ENCODE data around the gene YDJC.

YDJC gene

GRCh38 chr22:21672107-21672629 lies 42.3 kb upstream of the YDJC start:
- Histone ChIP-seq H3K79me2 (ENCODE audit: insufficient read depth, low read length) (peaks cover 21% of the 10 kb centered on the region; the same call in 1 of the 2 replicates), H3F3A (ENCODE audit: low read depth) (no peaks in the 10 kb centered on the region), H3K4me3 (ENCODE audit: low read length, poor library complexity, severe bottlenecking) (no peak overlapping the region), H3K4me2 (ENCODE audit: low read depth, low read length, poor library complexity, severe bottlenecking) (no peak overlapping the region), H2AFZ (ENCODE audit: low read length) (no peak overlapping the region), H3K9ac (ENCODE audit: low read depth, low read length, poor library complexity, severe bottlenecking) (no peak overlapping the region), H3K36me3 (ENCODE audit: insufficient read depth, low read length) (peaks cover 47% of the 10 kb centered on the region; the same call in 1 of the 2 replicates), H3K9me3 (ENCODE audit: insufficient read depth, low read depth, low read length) (no peaks in the 10 kb centered on the region), H3K9me2 (replicated peaks; ENCODE audit: low read depth, low read length) (no peaks in the 10 kb centered on the region), H3K4me1 (ENCODE audit: insufficient read depth, low read length, poor library complexity, severe bottlenecking) (peaks cover 4% of the 10 kb centered on the region), H3K27me3 (ENCODE audit: insufficient read depth, low read length, poor library complexity, severe bottlenecking) (no peaks in the 10 kb centered on the region), H4K20me1 (ENCODE audit: insufficient read depth, low read length, poor library complexity, severe bottlenecking) (no peaks in the 10 kb centered on the region)
- TF ChIP-seq EZH2phosphoT487 (IDR thresholded peaks at IDR 0.05; ENCODE audit: borderline replicate concordance) = no peak
- TF ChIP-seq CTCF (conservative IDR thresholded peaks at IDR 0.05; ENCODE audit: low read length) = no peak

GRCh38 chr22:21669026-21669425 lies 39.2 kb upstream of the YDJC start:
- Histone ChIP-seq H3K9me2 (replicated peaks; ENCODE audit: low read depth, low read length) (no peaks in the 10 kb centered on the region), H3K27me3 (ENCODE audit: insufficient read depth, low read length, poor library complexity, severe bottlenecking) (no peaks in the 10 kb centered on the region), H4K20me1 (ENCODE audit: insufficient read depth, low read length, poor library complexity, severe bottlenecking) (no peaks in the 10 kb centered on the region), H3K79me2 (ENCODE audit: insufficient read depth, low read length) (peaks cover 33% of the 10 kb centered on the region; the same call in 1 of the 2 replicates), H3K9ac (ENCODE audit: low read depth, low read length, poor library complexity, severe bottlenecking) (no peak overlapping the region), H3K4me1 (ENCODE audit: insufficient read depth, low read length, poor library complexity, severe bottlenecking) (peaks cover 6% of the 10 kb centered on the region), H3K4me2 (ENCODE audit: low read depth, low read length, poor library complexity, severe bottlenecking) (no peak overlapping the region), H2AFZ (ENCODE audit: low read length) (no peak overlapping the region), H3F3A (ENCODE audit: low read depth) (no peaks in the 10 kb centered on the region), H3K9me3 (ENCODE audit: insufficient read depth, low read depth, low read length) (no peaks in the 10 kb centered on the region), H3K36me3 (ENCODE audit: insufficient read depth, low read length) (peaks cover 35% of the 10 kb centered on the region; the same call in 1 of the 2 replicates), H3K4me3 (ENCODE audit: low read length, poor library complexity, severe bottlenecking) (no peak overlapping the region)
- TF ChIP-seq EZH2phosphoT487 (IDR thresholded peaks at IDR 0.05; ENCODE audit: borderline replicate concordance) (no peak), CTCF (conservative IDR thresholded peaks at IDR 0.05; ENCODE audit: low read length) (no peak)

- peaks cover 13% of the 10 kb centered on the region; the same call in 1 of the 2 replicates for H3K36me3 ChIP-seq (ENCODE audit: insufficient read depth, low read length)
- peaks cover 33% of the 10 kb centered on the region; the same call in 1 of the 2 replicates for H3K79me2 ChIP-seq (ENCODE audit: insufficient read depth, low read length)
- no peak overlapping the region for H2AFZ ChIP-seq (ENCODE audit: low read length)
- H3F3A ChIP-seq (ENCODE audit: low read depth) = no peaks in the 10 kb centered on the region
- H3K27me3 ChIP-seq (ENCODE audit: insufficient read depth, low read length, poor library complexity, severe bottlenecking) = no peaks in the 10 kb centered on the region
- peak overlapping the region; percentile 77 for H3K4me2 ChIP-seq (ENCODE audit: low read depth, low read length, poor library complexity, severe bottlenecking)
- H3K9me3 ChIP-seq (ENCODE audit: insufficient read depth, low read depth, low read length) = no peaks in the 10 kb centered on the region
- peak overlapping the region; percentile 64 for H3K9ac ChIP-seq (ENCODE audit: low read depth, low read length, poor library complexity, severe bottlenecking)
- TF ChIP-seq CTCF (conservative IDR thresholded peaks at IDR 0.05; ENCODE audit: low read length) (no peak), EZH2phosphoT487 (IDR thresholded peaks at IDR 0.05; ENCODE audit: borderline replicate concordance) (no peak)
- peaks cover 6% of the 10 kb centered on the region for H3K4me1 ChIP-seq (ENCODE audit: insufficient read depth, low read length, poor library complexity, severe bottlenecking)
- no peaks in the 10 kb centered on the region for H3K9me2 ChIP-seq (replicated peaks; ENCODE audit: low read depth, low read length)
- H3K4me3 ChIP-seq (ENCODE audit: low read length, poor library complexity, severe bottlenecking) = peak overlapping the region; percentile 82
- H4K20me1 ChIP-seq (ENCODE audit: insufficient read depth, low read length, poor library complexity, severe bottlenecking) = no peaks in the 10 kb centered on the region
Observed at GRCh38 chr22:21666786-21667185, 37.0 kb upstream of the YDJC start.

All from Loucy (cell line).